Activated CD8-positive, alpha-beta memory T cell treated with anti-CD3 and anti-CD28 coated beads, Interleukin-2, amount 50 U/mL, for 4 hours (primary cell): ENCODE measurements around the gene ST3GAL2.
"Not testable (repeated sequence)": the region's sequence is repeated elsewhere in the genome, so short reads cannot be mapped to it uniquely, and the experiment has no call there.

ENCODE experiments used
- DNase-seq: peaks from one replicate; pipeline ENCODE4 v3.0.0-alpha.2; 2020

The ST3GAL2 gene

GRCh38 chr16:70467113-70467512 lies 28.2 kb upstream of the ST3GAL2 start:
- DNase-seq = no peak

GRCh38 chr16:70466805-70467076 lies 27.8 kb upstream of the ST3GAL2 start:
- DNase-seq = no peak

- DNase-seq = no peak
Measured at GRCh38 chr16:70465999-70466804, 27.3 kb upstream of the ST3GAL2 start.

- no peak for DNase-seq
Measured at GRCh38 chr16:70463235-70463634, 24.3 kb upstream of the ST3GAL2 start.

GRCh38 chr16:70460737-70461261 lies 21.9 kb upstream of the ST3GAL2 start:
- DNase-seq = no peak

- DNase-seq = no peak
Measured at GRCh38 chr16:70457446-70458166, 18.7 kb upstream of the ST3GAL2 start.

GRCh38 chr16:70455910-70456309 lies 17.0 kb upstream of the ST3GAL2 start:
- DNase-seq = no peak

- peak; percentile 72 for DNase-seq
Measured at GRCh38 chr16:70454222-70455034, 15.5 kb upstream of the ST3GAL2 start, which contains the start of gene FCSK. Gene FCSK (plus strand): TSS chr16:70454595. CDS start chr16:70463191, 8,596 bp downstream.

- DNase-seq = no peak
Measured at GRCh38 chr16:70453892-70454221, 15.0 kb upstream of the ST3GAL2 start.

- no peak for DNase-seq
Measured at GRCh38 chr16:70453117-70453891, 14.4 kb upstream of the ST3GAL2 start.

GRCh38 chr16:70451004-70451340 lies 12.1 kb upstream of the ST3GAL2 start:
- not testable (repeated sequence) for DNase-seq

- not testable (repeated sequence) for DNase-seq
Measured at GRCh38 chr16:70450142-70451003, 11.5 kb upstream of the ST3GAL2 start.

GRCh38 chr16:70448075-70448474 lies 9.2 kb upstream of the ST3GAL2 start:
- DNase-seq = no peak

GRCh38 chr16:70444249-70445063 lies 5.6 kb upstream of the ST3GAL2 start:
- no peak for DNase-seq

- no peak for DNase-seq
Measured at GRCh38 chr16:70442344-70442743, 3.4 kb upstream of the ST3GAL2 start.

- DNase-seq = no peak
Measured at GRCh38 chr16:70441406-70441990, 2.6 kb upstream of the ST3GAL2 start.

GRCh38 chr16:70440009-70440692 lies 1.3 kb upstream of the ST3GAL2 start:
- DNase-seq = no peak

GRCh38 chr16:70438585-70438968 lies 323 bp downstream of the ST3GAL2 start:
- DNase-seq = peak; percentile 24
